GM06990 (cell line): Measurements from ENCODE around the gene KRTAP12-1.
"Not testable (repeated sequence)": the region's sequence is repeated elsewhere in the genome, so short reads cannot be mapped to it uniquely, and the experiment has no call there.

Experiments used
- DNase-seq: peaks from one replicate; pipeline ENCODE4 v3.0.0-alpha.2; 2011; ENCODE audit not compliant: insufficient read length; ENCODE audit errors: extremely low read depth
- H3K27me3 ChIP-seq: replicated peaks from 2 replicates; pipeline ENCODE4 v1.6.0; 2011; ENCODE audit warnings: low read length; ENCODE audit not compliant: control insufficient read depth, insufficient read depth
- H3K36me3 ChIP-seq: 2 replicates; pipeline ENCODE4 v1.5.1; 2011; ENCODE audit warnings: low read length; ENCODE audit not compliant: control insufficient read depth, insufficient read depth
- H3K4me3 ChIP-seq: replicated peaks from 2 replicates; pipeline ENCODE4 v1.5.1; 2011; ENCODE audit warnings: low read depth, mild to moderate bottlenecking, control low read depth, low read length
- TF ChIP-seq, protein P1 (sequence below): IDR thresholded peaks from 2 replicates; pipeline ENCODE4 v1.5.1; 2011; ENCODE audit warnings: low read length, control low read depth, mild to moderate bottlenecking, inconsistent platforms; ENCODE audit not compliant: insufficient read depth, poor library complexity, severe bottlenecking

The KRTAP12-1 gene

DNA sequence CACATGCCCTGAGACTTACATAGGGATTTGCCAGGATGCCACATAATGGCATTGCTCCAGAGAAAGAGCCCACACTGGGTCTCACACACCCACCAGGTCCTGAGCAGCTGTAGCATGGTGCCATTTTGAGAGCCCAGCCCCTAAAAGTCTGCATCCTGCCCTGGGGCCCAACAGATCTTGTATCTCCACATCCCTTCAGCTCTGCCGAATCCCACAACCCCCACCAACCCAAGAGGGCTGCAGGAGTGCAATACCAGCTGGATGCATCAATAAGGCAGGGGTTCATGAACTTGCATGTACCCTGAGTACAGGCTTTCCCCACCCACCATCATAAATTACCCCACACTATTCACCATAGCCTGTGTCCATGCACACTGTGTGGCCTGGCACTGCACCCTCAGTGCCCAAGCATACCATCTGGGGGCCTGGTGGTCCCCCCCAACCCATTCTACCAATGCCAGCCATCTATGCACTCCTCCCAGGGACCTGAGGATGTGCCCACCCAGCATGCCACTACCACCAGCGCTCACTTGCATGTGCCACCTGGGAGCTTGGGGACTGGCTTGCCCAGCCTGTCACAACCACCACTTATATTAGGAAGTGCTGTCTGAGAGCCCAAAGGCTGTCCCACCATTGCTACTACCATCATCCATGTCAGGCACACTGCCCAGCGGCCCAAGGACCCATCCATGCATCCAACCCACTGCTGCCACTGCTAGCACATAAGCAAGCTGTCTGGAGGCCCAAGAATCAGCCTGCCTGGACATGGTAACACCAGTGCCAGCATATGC lies 11.1 kb downstream of the KRTAP12-1 start:
- TF ChIP-seq, protein P1, sequence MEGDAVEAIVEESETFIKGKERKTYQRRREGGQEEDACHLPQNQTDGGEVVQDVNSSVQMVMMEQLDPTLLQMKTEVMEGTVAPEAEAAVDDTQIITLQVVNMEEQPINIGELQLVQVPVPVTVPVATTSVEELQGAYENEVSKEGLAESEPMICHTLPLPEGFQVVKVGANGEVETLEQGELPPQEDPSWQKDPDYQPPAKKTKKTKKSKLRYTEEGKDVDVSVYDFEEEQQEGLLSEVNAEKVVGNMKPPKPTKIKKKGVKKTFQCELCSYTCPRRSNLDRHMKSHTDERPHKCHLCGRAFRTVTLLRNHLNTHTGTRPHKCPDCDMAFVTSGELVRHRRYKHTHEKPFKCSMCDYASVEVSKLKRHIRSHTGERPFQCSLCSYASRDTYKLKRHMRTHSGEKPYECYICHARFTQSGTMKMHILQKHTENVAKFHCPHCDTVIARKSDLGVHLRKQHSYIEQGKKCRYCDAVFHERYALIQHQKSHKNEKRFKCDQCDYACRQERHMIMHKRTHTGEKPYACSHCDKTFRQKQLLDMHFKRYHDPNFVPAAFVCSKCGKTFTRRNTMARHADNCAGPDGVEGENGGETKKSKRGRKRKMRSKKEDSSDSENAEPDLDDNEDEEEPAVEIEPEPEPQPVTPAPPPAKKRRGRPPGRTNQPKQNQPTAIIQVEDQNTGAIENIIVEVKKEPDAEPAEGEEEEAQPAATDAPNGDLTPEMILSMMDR = no peak
- DNase-seq = no peak
- Histone ChIP-seq H3K27me3 (peaks cover 2% of the 10 kb centered on the region; the same call in 1 of the 2 replicates), H3K36me3 (no peaks in the 10 kb centered on the region), H3K4me3 (no peak overlapping the region)

DNA sequence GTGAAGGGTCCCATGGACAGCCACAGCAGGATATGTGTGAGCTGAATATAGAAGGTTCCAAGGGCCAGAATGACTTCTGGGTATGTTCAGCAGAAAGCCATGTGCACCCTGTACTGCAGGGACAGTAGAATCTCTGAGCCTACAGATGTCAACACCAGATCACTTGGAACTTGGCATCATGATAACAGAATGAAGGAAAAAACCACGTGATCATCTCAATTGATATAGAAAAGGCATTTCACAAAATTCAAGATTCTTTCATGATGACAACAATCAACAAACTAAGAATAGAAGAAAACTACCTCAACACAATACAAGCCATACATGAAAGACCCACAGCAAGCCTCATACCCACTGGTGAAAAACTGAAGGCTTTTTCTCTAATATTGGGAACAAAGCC lies 14.4 kb downstream of the KRTAP12-1 start:
- H3K4me3 ChIP-seq = no peak overlapping the region
- TF ChIP-seq, protein P1 = no peak
- H3K36me3 ChIP-seq = no peaks in the 10 kb centered on the region
- no peak for DNase-seq
- H3K27me3 ChIP-seq = peaks cover 2% of the 10 kb centered on the region; the same call in 1 of the 2 replicates

DNA sequence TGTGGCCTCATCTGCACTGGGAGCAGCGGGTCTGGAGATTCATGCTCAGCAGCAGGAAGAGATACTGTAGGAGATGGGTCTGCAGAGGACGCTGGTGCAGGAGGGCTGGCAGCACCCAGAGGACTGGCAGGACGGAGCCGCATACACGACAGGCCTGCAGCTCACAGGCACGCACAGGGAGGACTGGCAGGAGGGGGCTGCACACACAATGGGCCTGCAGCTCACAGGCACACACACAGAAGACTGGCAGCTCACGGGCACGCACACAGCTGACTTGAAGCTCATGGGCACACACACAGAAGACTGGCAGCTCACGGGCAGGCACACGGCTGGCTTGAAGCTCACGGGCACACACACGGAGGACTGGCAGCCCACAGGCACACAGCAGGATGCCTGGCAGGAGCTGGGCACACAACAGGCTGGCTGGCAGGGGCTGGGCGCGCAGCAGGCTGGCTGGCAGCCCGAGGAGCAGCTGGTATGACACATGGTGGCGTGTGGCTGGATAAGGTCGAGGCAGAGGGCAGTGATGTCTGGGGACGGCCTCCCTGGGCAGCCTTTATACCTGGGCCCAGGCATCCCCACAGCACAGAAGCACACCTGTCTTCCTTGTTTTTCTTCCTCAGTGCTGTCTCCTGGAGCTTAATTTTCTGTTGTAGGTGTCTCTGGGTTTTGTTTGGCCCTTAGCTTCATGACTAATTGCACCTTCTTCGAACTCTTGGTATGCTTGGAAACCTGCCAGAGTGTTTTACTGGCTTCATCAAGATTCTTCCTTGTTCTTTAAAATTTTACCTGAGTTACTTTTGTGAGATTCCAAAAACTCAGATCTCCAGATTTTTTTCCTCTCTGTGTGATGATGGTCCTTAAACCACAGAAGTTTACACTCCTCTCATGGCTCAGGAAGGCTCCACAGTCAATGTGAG lies 15.3 kb downstream of the KRTAP12-1 start, which contains the start of gene KRTAP12-2:
KRTAP12-2 (minus strand) TSS at position 527 of the 920 bp plus-strand sequence; CDS start at position 486, 41 bp downstream.
- Histone ChIP-seq H3K36me3 (no peaks in the 10 kb centered on the region), H3K27me3 (peaks cover 2% of the 10 kb centered on the region; the same call in 1 of the 2 replicates), H3K4me3 (no peak within 1 kb of the TSS)
- DNase-seq = no peak
- TF ChIP-seq, protein P1 = no peak

DNA sequence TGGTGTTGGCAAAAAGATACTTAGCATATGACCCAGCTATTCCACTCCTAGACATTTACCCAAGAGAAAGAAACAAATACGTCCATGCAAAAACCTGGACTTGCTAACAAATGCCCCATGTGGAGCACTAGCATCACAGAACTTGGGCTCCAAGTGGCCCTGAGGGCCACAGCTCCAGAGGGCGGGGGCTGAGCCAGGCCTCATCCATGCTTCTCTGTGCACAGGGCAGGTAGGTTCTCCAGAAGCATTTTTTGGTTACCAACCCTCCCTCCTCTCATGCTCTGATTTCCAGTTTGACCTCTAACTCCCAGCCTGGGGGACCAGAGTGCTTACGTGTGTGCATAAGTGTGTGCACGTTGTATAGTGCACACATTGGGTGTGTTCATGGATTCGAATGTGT lies 17.3 kb downstream of the KRTAP12-1 start:
- H3K36me3 ChIP-seq = no peaks in the 10 kb centered on the region
- no peak for DNase-seq
- TF ChIP-seq, protein P1 = no peak
- no peak overlapping the region for H3K4me3 ChIP-seq
- peaks cover 2% of the 10 kb centered on the region; the same call in 1 of the 2 replicates for H3K27me3 ChIP-seq

DNA sequence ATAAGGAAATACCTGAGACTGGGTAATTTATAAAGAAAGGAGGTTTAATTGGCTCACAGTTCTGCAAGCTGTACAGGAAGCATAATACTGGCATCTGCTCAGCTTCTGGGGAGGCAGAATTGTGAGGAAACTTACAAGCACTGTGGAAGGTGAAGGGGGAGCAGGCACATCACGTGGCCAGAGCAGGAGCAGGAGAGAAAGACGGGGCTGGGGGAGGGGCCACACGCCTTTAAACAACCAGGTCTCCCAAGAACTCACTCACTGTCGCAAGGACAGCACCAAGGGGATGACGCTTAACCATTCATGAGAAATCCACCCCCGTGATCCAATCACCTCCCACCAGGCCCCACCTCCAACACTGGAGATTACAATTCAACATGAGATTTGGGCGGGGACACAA lies 20.4 kb downstream of the KRTAP12-1 start:
- not testable (repeated sequence) for H3K4me3 ChIP-seq, DNase-seq, H3K36me3 ChIP-seq, H3K27me3 ChIP-seq
